ENCODE data around the gene SLC12A3.
"Not testable (repeated sequence)": the region's sequence is repeated elsewhere in the genome, so short reads cannot be mapped to it uniquely, and the experiment has no call there.

The SLC12A3 gene

DNA sequence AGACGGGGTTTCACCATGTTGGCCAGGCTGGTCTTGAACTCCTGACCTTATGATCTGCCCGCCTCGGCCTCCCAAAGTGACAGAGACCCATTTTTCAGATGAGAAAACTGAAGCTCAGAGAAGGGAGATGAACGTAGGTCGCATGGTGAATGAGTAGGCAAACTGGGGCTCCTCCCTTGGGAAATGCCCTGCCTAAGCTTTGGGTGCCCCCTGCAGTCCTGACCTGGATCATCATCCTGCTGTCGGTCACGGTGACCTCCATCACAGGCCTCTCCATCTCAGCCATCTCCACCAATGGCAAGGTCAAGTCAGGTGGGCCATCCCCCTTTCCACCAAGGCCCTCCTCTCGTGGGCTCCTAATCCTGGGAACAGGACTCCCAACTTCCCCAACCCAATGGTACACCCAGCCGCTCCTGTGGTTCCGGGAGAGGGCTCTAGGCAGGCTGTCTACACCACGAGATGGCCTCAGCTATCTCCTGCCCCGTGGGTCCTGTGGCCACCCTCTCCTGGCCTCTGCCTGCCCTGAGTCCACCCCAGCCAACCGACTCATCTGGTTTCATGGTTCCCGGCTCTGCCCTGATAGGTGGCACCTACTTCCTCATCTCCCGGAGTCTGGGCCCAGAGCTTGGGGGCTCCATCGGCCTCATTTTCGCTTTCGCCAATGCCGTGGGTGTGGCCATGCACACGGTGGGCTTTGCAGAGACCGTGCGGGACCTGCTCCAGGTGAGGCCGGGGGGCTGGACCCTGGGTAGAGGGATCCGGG is 4.7 kb downstream of the SLC12A3 start:
- DNase-seq, result peak; percentile 47 to 60

DNA sequence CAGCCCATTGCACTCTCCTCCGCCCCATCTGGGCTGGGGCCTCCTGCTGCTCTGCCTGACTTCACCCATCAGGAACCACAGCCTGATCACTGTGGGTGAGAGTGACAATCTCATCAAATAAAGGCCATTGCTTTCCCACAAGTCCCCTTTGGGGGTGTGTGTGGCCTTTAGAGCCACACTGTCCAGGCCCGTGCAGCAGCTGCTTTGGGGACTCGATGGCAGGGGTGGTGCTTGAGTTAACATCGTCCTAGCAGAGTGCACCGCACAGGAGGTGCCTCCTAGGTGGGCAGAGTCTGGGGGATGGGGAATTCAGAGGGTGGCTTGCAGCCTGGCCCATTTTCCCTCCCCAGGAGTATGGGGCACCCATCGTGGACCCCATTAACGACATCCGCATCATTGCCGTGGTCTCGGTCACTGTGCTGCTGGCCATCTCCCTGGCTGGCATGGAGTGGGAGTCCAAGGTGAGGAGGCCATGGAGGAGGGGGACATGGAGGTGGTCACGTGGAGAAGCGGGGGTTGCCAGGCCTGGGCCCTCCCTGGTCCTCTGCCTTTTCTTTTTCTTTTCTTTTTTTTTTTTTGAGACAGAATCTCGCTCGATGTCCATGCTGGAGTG is 5.4 kb downstream of the SLC12A3 start:
- no peak for DNase-seq

DNA sequence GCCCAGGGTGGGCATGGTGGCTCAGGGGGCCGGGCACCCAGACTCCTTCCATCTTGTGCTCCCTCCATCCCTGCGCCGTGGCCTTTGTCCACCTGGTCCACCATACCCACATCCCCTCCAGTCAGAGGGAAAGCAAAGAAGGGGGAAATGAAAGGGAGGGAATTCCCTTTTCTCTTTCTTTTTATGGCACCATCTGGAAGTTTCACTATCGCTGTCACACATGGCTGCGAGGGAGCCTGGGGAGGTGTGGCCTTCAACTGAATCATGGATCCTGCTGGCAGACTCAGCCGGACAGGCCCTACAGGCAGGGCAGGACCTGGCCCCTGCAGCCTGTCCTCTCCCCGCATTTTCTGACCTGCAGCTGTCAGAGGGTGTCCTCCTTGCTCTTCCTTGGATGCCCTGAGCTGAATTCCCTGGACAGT is 6.2 kb downstream of the SLC12A3 start:
- DNase-seq, result no peak

DNA sequence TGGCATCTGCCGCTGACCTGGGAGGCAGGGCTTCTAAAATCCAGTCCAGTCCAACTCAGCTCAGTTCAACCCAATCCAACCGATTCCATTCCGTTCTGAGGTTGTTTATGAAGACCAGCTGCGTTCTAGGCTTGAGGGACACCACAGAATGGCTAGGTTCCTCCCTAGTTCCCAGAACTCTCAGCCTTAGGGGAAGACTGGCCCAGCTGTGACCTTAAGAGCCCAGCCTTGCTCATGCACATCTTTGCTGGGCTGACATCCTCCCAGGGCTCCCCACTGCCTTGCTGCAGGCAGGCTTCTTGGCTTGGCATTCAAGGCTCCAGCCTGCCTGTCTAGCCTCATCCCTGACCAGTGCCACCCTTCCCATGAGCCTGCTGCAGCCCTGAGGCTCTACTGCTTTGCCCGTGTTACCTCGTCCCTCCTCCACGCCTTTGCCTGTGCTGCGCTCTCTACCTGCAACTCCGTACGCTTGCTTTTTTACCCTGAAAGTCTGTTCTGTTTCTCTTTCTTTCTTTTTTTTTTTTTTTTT is 7.9 kb downstream of the SLC12A3 start:
- no peak for DNase-seq

DNA sequence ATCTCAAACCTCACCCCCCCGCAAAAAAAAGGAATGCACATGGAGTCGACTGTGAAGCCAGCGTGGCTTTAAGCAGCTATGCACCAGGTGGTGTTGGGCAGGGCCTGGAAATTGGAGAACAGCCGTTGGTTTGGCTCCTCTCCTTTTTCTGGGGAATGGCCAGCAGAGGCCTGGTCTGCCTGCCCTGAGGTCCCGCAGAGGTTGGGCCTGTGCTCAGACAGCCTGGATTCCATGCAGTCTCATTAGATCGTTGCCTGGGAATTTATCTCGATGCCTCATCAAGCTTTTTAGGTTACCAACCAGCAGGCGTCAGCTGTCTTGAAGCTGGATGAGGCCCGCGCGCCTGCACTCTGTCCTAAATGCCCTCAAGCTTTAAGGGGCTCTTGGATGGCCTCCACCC is 9.8 kb downstream of the SLC12A3 start:
- no peak for DNase-seq

DNA sequence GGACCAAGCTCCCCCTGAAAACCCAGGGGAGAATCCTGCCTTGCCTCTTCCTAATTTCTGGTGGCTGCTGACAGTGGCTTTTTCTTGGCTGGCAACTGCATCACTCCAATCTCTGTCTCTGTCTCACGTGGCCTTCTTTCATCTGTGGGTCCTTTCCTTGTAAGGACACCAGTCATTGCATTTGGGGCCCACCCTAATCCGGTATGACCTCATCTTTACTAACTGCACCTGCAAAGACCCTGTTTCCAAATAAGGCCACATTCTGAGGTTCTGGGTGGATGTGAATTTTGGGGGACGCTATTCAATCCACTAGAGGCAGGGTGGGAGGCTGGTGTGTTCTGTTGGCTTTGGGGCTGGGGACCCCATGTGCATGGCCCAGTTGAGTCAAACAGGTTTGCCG is 11.0 kb downstream of the SLC12A3 start:
- no peak for DNase-seq

DNA sequence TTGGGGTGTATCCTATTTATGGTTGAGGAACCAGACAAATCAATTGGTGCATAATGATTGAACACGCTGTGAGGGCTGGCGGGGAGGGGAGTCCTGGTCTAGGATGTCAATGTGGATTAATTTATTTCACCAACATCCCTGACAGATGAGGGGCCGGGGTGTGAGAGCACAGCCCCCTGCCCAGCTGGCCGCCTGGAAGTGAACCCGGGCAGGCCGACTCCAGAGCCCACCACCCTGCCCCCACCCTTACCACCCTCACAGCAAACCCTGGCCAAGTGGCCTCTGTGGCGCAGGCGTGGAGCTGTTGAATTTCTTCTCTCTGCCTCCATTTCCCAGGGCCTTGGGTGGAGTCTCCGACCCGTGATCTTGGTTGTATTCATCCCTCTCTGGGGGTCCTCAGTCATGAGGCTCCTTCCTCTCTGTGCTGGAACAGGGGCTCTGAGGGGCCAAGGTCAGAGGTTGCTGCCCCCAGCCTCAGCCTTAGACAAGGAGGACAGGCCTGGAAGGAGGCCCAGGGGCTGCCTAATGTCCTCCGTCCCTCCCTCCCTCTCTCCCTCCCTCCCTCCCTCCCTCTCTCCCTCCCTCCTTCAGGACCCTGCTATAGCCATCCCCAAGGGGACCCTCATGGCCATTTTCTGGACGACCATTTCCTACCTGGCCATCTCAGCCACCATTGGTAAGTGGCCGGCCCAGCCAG is 12.6 kb downstream of the SLC12A3 start:
- no peak for DNase-seq

DNA sequence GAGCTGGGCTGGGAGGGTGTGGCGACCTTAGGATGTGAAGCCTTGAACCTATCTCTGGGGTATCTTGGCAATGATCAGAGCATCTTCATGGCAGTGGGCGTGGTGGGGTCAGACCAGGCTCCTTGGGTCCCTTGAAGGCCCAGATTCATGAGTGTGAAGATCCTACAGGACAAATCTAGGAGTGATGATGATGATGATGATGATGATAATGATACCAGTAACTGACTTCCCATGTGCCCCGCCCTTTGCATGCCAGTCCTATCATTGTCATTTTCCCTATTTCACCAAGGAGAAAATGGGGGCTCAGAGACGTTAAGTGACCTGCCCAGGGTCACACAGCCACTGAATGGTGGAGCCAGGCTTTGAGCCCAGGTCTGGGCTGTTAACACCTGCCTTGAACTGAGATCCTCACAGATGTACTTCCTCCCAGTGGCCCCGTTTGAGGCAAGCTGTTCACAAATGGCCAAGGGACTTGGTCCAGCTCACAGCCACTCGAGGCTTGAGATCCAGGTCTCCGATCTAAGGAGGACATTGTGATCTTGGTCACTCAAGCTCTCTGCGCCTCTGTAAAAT is 13.4 kb downstream of the SLC12A3 start:
- no peak for DNase-seq

DNA sequence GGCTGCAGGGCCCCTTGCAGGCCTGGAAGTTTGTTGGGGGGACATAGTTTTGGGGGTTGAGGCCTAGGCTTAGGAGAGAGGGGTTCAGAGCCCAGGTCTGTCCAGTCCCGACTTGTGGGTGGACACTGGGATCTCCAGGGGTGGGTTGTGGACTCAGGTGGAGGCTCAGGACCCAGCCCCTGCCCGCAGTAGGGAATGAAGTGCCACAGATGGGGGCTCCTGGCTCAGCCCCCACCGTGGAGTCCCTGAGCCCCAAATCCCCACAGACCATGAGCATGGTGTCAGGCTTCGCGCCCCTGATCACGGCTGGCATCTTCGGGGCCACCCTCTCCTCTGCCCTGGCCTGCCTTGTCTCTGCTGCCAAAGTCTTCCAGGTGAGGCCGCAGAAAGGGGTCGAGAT is 14.3 kb downstream of the SLC12A3 start:
- DNase-seq, result no peak

DNA sequence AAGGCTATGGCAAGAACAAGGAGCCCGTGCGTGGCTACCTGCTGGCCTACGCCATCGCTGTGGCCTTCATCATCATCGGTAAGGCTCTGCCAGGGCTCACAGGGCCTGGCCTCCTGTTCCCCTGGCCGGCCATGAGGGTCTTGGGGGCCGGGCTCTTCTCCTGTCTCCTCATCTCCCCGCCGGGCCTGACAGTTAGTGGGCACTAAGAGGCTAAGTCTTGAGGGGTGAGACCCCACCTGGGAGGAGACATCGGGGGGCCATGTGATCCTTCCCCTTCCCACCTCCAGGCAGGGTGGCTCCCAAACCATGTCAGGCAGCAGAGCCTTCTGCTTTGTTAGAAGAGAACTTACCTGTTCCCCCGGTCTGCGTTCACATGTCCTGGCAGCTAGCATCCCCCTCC is 15.2 kb downstream of the SLC12A3 start:
- no peak for DNase-seq

DNA sequence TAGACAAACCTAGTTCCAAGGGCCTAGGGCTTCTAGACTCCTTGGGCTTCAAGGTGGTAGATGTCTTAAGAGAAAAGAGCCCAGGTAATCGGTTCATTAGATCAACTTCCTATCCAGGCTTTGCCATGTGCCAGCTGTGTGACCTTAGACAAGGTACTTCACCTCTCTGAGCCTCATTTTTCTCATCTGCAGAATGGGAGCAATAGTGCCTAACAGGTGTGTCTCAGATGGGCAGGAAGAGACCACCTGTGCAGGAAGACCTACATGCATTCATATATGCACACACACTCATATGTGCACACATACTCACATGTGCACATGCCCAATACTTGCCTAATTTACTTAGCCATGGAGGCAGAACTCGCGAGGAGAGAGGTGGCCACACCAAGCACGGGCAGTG is 15.7 kb downstream of the SLC12A3 start:
- DNase-seq, result no peak

DNA sequence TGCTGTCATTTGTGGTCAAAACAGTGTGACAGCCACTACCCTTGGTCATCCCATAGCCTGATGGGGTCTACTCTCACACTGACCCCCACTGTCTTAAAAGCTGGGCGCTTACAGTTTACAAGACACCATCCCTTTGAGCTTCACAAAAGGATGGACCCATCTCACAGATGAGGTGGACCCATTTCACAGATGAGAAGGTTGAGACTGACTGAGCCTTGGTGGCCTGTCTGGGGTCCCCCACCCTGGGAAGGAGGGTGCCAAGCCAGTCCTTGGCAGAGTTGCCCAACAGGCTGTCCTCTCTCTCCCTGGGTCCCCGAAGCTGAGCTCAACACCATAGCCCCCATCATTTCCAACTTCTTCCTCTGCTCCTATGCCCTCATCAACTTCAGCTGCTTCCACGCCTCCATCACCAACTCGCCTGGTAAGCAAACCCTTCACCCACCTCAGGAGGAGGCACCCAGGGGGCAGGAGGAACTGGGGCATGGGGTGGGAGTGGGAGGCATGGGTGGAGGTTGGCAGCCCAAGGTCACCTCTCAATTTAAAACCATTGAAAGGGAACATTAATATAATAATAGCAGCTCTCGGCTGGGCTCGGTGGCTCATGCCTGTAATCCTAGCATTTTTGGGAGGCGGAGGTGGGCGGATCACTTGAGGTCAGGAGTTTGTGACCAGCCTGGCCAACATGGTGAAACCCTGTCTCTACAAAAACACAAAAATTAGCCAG is 17.2 kb downstream of the SLC12A3 start:
- no peak for DNase-seq

DNA sequence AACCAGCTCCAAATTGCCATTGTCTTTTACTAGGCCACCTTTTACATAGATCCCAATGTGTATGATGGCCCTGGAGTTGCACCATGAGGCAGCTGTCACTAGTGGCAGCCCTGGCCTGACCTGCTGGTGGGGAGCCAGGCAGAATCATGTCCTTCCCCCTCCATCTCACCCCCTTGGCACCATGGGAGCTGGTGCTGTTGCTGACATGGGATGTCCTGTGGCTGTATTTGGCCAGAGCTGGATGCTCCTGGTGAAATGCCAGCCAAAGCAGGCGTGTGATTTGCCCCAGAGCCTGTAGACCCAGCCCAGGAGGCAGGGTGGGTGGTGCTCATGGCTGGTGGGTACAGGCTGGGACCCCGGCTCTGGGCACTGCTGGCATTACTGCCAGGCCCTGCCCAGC is 18.6 kb downstream of the SLC12A3 start:
- DNase-seq, result no peak

DNA sequence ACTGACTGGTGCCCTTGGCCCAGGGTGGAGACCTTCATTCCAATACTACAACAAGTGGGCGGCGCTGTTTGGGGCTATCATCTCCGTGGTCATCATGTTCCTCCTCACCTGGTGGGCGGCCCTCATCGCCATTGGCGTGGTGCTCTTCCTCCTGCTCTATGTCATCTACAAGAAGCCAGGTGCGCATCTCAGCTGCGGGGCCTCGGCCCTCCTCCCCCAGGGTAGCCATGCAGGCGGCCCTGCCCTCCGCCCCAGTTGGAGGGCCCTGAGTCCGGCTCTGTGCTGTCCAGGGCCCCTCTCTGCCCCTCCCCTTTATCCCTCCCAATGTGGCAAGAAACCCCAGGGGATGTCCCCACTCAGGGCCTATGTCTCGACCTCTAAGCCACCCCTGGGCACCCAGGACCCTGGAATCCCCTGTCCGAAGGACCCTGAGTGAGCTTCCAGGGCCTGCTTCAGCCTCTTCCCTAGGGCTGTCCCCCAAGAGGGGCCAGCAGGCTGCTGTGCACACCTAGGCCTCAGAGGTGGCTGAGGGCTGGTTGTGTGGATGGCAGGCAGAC is 19.1 kb downstream of the SLC12A3 start:
- DNase-seq, result no peak

DNA sequence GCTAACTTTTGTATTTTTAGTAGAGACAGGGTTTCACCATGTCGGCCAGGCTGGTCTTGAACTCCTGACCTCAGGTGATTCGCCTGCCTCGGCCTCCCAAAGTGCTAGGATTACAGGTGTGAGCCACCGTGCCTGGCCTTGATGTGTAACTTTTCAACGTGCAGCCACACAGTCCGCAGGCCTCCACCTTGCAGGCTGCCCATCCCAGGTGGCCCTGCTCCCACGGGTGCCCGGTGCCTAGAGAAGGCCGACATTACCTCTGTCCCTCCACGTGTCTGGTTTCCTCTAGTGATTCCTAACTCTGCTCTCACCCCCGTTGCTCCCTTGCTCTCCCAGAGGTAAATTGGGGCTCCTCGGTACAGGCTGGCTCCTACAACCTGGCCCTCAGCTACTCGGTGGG is 19.9 kb downstream of the SLC12A3 start:
- DNase-seq, result not testable (repeated sequence)

DNA sequence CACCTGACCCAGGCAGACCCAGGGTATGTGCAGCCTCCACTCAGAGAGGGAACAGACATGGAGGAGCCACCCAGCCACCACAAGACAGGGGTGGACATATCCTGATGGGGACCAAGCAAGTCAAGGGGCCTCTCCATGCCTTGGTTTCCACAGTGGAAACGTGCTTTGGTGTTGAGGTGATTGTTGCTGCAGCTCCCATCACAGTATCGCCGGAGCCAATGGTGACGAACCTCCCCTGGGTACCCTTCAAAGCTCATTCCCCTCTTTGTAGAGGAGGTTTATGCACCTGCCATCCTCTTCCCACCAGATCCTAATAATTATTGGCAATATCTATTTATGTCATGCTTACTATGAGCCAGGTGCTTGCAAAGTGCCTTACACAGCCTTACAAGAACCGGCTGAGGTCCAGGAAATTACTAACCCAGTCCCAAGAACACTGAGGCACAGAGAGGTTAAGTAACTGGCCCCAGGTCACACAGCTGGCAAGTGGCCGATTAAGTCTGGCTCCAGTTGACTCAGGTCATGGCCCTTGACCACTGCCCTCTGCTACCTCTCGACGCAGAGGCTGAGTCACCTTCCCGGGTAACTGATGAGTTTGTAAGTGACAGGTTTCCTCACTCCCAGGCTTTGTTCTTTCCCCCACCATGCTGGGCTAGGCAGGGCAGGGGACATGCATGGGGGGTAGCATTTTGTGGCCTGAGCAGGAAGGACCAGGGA is 20.6 kb downstream of the SLC12A3 start:
- DNase-seq, result no peak

DNA sequence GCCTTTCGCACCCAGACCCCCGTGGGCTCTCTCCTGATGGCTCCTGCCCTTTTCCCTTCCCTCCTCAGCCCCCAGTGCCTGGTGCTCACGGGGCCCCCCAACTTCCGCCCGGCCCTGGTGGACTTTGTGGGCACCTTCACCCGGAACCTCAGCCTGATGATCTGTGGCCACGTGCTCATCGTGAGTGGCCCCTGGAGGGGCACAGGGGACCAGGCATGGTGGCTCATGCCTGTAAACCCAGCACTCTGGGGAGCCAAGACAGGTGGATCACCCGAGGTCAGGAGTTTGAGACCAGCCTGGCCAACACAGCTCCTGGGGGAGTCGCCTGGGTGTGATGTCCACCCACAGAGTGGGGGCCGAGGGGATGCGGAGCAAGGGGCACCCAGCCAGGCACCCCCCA is 21.3 kb downstream of the SLC12A3 start:
- no peak for DNase-seq

DNA sequence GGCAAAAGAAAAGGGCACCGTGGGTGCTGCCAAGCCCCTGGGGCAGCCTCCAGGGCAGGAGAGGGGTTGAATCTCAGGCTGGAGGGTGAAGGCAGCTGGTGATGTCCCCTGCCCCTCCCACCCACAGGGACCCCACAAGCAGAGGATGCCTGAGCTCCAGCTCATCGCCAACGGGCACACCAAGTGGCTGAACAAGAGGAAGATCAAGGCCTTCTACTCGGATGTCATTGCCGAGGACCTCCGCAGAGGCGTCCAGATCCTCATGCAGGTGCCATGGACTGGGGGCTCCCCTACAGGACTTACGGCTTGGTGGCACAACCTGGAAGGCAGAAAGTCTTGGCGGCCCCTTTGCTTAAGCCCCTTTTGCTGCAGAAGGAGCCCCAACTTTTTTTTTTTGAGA is 21.8 kb downstream of the SLC12A3 start:
- DNase-seq, result no peak

DNA sequence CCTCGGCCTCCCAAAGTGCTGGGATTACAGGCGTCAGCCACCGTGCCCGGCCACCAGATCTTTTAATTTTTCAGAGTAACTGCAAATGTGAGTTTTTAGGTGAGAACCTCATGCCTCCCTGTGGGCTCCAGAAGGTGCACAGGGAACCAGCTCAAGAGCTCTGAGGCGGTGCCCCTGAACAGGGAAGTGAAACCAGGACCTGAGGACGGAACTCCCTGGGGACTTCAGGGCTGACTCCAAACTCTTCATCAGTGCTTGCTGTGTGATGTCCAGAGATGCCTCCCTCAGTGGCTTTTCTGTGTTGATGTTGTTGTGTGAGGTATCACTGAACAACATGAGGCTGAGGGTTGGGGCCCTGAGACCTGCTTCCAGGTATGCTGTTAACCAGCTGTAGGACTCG is 23.8 kb downstream of the SLC12A3 start:
- DNase-seq, result no peak

DNA sequence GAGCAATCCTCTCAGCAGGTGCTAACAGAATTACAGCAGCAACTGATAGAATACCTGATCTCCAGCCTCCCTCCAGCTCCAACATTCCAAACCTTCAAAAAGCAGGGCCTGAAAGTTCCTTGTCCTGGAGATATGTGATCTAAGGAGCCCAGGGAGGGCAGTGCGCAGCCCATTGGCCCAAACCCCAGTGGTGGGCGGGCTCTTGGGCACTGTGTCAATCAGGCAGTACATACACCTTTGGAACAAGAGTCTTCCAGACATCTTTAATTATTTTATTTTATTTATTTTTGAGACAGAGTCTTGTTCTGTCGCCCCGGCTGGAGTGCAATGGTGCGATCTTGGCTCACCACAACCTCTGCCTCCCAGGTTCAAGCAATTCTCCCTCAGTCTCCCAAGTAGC is 24.2 kb downstream of the SLC12A3 start:
- DNase-seq, result no peak

DNA sequence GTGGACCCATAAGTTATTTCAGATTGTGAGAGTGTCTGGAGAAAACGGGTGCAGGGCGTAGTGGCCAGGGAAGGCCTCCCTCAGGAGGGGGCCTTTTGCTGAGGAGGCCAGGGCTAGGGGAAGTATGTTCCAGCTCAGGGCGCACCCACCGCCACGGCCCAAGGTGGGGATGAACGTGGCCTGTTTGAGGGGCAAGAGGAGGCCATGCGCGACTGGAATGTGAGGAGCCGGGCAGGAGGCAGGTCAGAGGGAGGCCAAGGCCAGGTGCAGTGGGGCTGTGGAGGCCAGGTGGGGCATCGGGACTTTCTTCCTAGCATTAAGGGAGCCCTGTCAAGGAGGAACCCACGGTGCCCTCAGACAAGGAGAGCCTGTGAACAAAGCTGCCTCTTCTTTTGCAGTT is 26.7 kb downstream of the SLC12A3 start:
- DNase-seq, result no peak

DNA sequence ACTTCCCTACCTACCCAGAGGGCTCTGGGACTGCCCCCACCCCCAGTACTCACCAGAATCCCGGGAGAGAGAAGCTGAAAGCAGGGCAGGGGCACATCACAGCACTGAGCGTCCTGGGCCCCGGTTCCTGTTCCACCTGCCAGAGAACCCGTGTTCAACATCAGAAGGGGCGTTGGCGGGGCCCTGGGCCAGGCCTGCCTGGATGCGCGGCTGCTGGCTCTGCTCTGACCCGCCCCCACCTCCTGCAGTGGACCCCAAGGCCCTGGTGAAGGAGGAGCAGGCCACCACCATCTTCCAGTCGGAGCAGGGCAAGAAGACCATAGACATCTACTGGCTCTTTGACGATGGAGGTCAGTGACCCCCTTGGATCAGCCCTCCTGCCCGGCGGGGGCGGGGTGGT is 27.7 kb downstream of the SLC12A3 start:
- no peak for DNase-seq
